Endothelial cell of umbilical vein (primary cell): Measurements from ENCODE around the gene DLGAP1.

Experiments
- EZH2 ChIP-seq: IDR thresholded peaks from 2 replicates; pipeline ENCODE4 v1.6.1; 2012; ENCODE audit warnings: borderline replicate concordance, low read depth, mild to moderate bottlenecking, moderate library complexity, low read length, inconsistent platforms; ENCODE audit not compliant: severe bottlenecking
- FOS ChIP-seq: IDR thresholded peaks from 2 replicates; pipeline ENCODE4 v1.6.1; 2011; ENCODE audit warnings: mild to moderate bottlenecking, low read length, moderate library complexity, borderline replicate concordance; ENCODE audit not compliant: insufficient read depth
- JUN ChIP-seq: IDR thresholded peaks from 2 replicates; pipeline ENCODE4 v1.6.1; 2011; ENCODE audit warnings: borderline replicate concordance, low read depth; ENCODE audit not compliant: insufficient read length, insufficient read depth
- MYC ChIP-seq: IDR thresholded peaks from one replicate; pipeline ENCODE4 v1.6.1; 2011; ENCODE audit warnings: mild to moderate bottlenecking, low read depth, low read length
- POLR2A ChIP-seq: IDR thresholded peaks from 2 replicates; pipeline ENCODE4 v1.6.1; 2012; ENCODE audit warnings: low read depth, mild to moderate bottlenecking, control low read depth, low read length
- POLR2AphosphoS5 ChIP-seq: IDR thresholded peaks from 2 replicates; pipeline ENCODE4 v1.6.1; 2012; ENCODE audit warnings: low read depth, mild to moderate bottlenecking, control low read depth, low read length, moderate library complexity; ENCODE audit not compliant: insufficient read depth
- TF ChIP-seq, protein P1 (sequence below), 2 donors: IDR thresholded peaks; 1 replicate in 1 of 2; 2 replicates in 1 of 2; pipeline ENCODE4 v1.5.1; 2011; ENCODE audit warnings: low read length in 2 of 2, mild to moderate bottlenecking in 2 of 2, moderate library complexity in 2 of 2, control low read depth in 1 of 2, inconsistent platforms in 1 of 2, low read depth in 1 of 2; ENCODE audit not compliant: insufficient read depth in 1 of 2; ENCODE audit errors: extremely low read depth in 1 of 2
- TF ChIP-seq, protein P2 (sequence below): IDR thresholded peaks from 2 replicates; pipeline ENCODE4 v1.6.1; 2011; ENCODE audit not compliant: insufficient read depth, insufficient read length

GRCh38 chr18:4245456-4245855, 209.7 kb downstream of the DLGAP1 start:
- TF ChIP-seq POLR2AphosphoS5 (no peak), POLR2A (no peak), FOS (no peak), EZH2 (no peak), JUN (no peak), MYC (no peak)
- TF ChIP-seq, protein P1, sequence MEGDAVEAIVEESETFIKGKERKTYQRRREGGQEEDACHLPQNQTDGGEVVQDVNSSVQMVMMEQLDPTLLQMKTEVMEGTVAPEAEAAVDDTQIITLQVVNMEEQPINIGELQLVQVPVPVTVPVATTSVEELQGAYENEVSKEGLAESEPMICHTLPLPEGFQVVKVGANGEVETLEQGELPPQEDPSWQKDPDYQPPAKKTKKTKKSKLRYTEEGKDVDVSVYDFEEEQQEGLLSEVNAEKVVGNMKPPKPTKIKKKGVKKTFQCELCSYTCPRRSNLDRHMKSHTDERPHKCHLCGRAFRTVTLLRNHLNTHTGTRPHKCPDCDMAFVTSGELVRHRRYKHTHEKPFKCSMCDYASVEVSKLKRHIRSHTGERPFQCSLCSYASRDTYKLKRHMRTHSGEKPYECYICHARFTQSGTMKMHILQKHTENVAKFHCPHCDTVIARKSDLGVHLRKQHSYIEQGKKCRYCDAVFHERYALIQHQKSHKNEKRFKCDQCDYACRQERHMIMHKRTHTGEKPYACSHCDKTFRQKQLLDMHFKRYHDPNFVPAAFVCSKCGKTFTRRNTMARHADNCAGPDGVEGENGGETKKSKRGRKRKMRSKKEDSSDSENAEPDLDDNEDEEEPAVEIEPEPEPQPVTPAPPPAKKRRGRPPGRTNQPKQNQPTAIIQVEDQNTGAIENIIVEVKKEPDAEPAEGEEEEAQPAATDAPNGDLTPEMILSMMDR (IDR thresholded peaks at IDR 0.05; ENCODE audit: extremely low read depth in 1 of 2, insufficient read depth in 1 of 2, low read depth in 1 of 2, low read length in 2 of 2), result no peak
- TF ChIP-seq, protein P2, sequence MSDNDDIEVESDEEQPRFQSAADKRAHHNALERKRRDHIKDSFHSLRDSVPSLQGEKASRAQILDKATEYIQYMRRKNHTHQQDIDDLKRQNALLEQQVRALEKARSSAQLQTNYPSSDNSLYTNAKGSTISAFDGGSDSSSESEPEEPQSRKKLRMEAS, result no peak
